Activated T-cell treated with anti-CD3 and anti-CD28 coated beads, Interleukin-2, amount 50 U/mL, for 48 hours (primary cell): ENCODE results near the gene PLXDC1.

ENCODE experiments used
- DNase-seq, 2 experiments: peaks; one replicate each; pipeline ENCODE4 v3.0.0-alpha.2; 2020

Gene PLXDC1

GRCh38 chr17:39094607-39095308, 56.7 kb downstream of the PLXDC1 start:
- DNase-seq = peak; percentile 52 to 55

GRCh38 chr17:39092692-39093230, 58.7 kb downstream of the PLXDC1 start:
- peak in 1 of 2 experiments; percentile 23 for DNase-seq

GRCh38 chr17:39090908-39091665, 60.4 kb downstream of the PLXDC1 start:
- DNase-seq = no peak

GRCh38 chr17:39090400-39090799, 61.0 kb downstream of the PLXDC1 start:
- no peak for DNase-seq

- DNase-seq = no peak
Measured at GRCh38 chr17:39084558-39084957, 66.9 kb downstream of the PLXDC1 start.

- no peak for DNase-seq
Measured at GRCh38 chr17:39083270-39083669, 68.2 kb downstream of the PLXDC1 start.

- DNase-seq = no peak
Measured at GRCh38 chr17:39082482-39082881, 69.0 kb downstream of the PLXDC1 start.

GRCh38 chr17:39081851-39082250, 69.6 kb downstream of the PLXDC1 start:
- DNase-seq = no peak

GRCh38 chr17:39080421-39081078, 70.9 kb downstream of the PLXDC1 start:
- DNase-seq = no peak

- no peak for DNase-seq
Measured at GRCh38 chr17:39079836-39080235, 71.6 kb downstream of the PLXDC1 start.

GRCh38 chr17:39077866-39078265, 73.6 kb downstream of the PLXDC1 start:
- DNase-seq = no peak

GRCh38 chr17:39077252-39077651, 74.2 kb downstream of the PLXDC1 start:
- no peak for DNase-seq

GRCh38 chr17:39074676-39075075, 76.8 kb downstream of the PLXDC1 start:
- no peak for DNase-seq

GRCh38 chr17:39073916-39074315, 77.5 kb downstream of the PLXDC1 start:
- DNase-seq = no peak

GRCh38 chr17:39073353-39073752, 78.1 kb downstream of the PLXDC1 start:
- no peak for DNase-seq

- no peak for DNase-seq
Measured at GRCh38 chr17:39071573-39071972, 79.9 kb downstream of the PLXDC1 start.

- peak in 1 of 2 experiments; percentile 28 for DNase-seq
Measured at GRCh38 chr17:39069114-39069756, 82.2 kb downstream of the PLXDC1 start.

- DNase-seq = no peak
Measured at GRCh38 chr17:39064819-39065218, 86.6 kb downstream of the PLXDC1 start.

- no peak for DNase-seq
Measured at GRCh38 chr17:39064374-39064773, 87.1 kb downstream of the PLXDC1 start.

- DNase-seq = no peak
Measured at GRCh38 chr17:39063681-39064069, 87.8 kb downstream of the PLXDC1 start.

GRCh38 chr17:39062846-39063680, 88.4 kb downstream of the PLXDC1 start:
- DNase-seq = no peak

GRCh38 chr17:39058524-39058923, 92.9 kb downstream of the PLXDC1 start:
- DNase-seq = no peak
